ENCODE measurements around the gene RNU4-1.
"Not testable (repeated sequence)": the region's sequence is repeated elsewhere in the genome, so short reads cannot be mapped to it uniquely, and the experiment has no call there.

DNA sequence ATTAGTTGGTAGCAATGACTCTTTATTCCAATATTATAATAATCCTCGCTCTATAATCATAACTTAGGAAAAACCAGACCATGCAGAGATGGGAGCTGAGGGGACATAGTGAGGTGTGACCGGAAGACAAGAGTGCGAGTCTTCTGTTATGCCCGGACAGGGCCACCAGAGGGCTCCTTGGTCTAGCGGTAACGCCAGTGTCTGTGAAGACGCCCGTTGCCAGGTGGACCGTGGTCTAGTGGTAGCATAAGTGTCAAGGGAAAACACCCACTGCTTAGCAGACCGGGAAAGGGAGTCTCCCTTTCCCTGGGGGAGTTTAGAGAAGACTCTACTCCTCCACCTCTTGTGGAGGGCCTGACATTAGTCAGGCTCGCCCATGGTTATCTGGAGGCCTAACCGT is 42.4 kb upstream of the RNU4-1 start:
- TF ChIP-seq EZH2phosphoT487 (IDR thresholded peaks at IDR 0.05; ENCODE audit: borderline replicate concordance, low read depth, low read length) = not testable (repeated sequence)
- TF ChIP-seq, protein P1, sequence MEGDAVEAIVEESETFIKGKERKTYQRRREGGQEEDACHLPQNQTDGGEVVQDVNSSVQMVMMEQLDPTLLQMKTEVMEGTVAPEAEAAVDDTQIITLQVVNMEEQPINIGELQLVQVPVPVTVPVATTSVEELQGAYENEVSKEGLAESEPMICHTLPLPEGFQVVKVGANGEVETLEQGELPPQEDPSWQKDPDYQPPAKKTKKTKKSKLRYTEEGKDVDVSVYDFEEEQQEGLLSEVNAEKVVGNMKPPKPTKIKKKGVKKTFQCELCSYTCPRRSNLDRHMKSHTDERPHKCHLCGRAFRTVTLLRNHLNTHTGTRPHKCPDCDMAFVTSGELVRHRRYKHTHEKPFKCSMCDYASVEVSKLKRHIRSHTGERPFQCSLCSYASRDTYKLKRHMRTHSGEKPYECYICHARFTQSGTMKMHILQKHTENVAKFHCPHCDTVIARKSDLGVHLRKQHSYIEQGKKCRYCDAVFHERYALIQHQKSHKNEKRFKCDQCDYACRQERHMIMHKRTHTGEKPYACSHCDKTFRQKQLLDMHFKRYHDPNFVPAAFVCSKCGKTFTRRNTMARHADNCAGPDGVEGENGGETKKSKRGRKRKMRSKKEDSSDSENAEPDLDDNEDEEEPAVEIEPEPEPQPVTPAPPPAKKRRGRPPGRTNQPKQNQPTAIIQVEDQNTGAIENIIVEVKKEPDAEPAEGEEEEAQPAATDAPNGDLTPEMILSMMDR (conservative IDR thresholded peaks at IDR 0.05; ENCODE audit: low read length) = peak; percentile 62

All from OCI-LY7 (cell line).